Measurements from ENCODE around the gene U2AF2.

U2AF2 gene

GRCh38 chr19:55656552-55656951 lies 1.7 kb downstream of the U2AF2 start:
- H3K4me3 ChIP-seq (ENCODE audit: control insufficient read depth, low read depth, low read length) = peak overlapping the region; percentile 80
- no peak for DNase-seq (ENCODE audit: low read depth)

GRCh38 chr19:55656988-55657747 lies 2.3 kb downstream of the U2AF2 start:
- no peak for DNase-seq (ENCODE audit: low read depth)
- H3K4me3 ChIP-seq (ENCODE audit: control insufficient read depth, low read depth, low read length) = peak overlapping the region; percentile 80
- TF ChIP-seq CTCF (IDR thresholded peaks at IDR 0.05; ENCODE audit: control insufficient read depth, insufficient read depth, low read depth, low read length, missing control alignments) = no peak

More at GRCh38 chr19:55656552-55656951, 1.7 kb downstream of the U2AF2 start:
- no peak for TF ChIP-seq CTCF (IDR thresholded peaks at IDR 0.05; ENCODE audit: control insufficient read depth, insufficient read depth, low read depth, low read length, missing control alignments)

- H3K4me3 ChIP-seq (ENCODE audit: control insufficient read depth, low read depth, low read length) = no peak overlapping the region
- DNase-seq (ENCODE audit: low read depth) = no peak
- no peak for TF ChIP-seq CTCF (IDR thresholded peaks at IDR 0.05; ENCODE audit: control insufficient read depth, insufficient read depth, low read depth, low read length, missing control alignments)
These were observed 4.1 kb downstream of the U2AF2 start for GRCh38 chr19:55658846-55659459.

- TF ChIP-seq CTCF (IDR thresholded peaks at IDR 0.05; ENCODE audit: control insufficient read depth, insufficient read depth, low read depth, low read length, missing control alignments) = no peak
- no peak for DNase-seq (ENCODE audit: low read depth)
- H3K4me3 ChIP-seq (ENCODE audit: control insufficient read depth, low read depth, low read length) = no peak overlapping the region
These were observed 5.0 kb downstream of the U2AF2 start for GRCh38 chr19:55659822-55660221.

GRCh38 chr19:55660404-55660803 lies 5.6 kb downstream of the U2AF2 start:
- DNase-seq (ENCODE audit: low read depth) = no peak
- H3K4me3 ChIP-seq (ENCODE audit: control insufficient read depth, low read depth, low read length) = no peak overlapping the region
- no peak for TF ChIP-seq CTCF (IDR thresholded peaks at IDR 0.05; ENCODE audit: control insufficient read depth, insufficient read depth, low read depth, low read length, missing control alignments)

- no peak for TF ChIP-seq CTCF (IDR thresholded peaks at IDR 0.05; ENCODE audit: control insufficient read depth, insufficient read depth, low read depth, low read length, missing control alignments)
- no peak overlapping the region for H3K4me3 ChIP-seq (ENCODE audit: control insufficient read depth, low read depth, low read length)
- DNase-seq (ENCODE audit: low read depth) = no peak
These were observed 6.2 kb downstream of the U2AF2 start for GRCh38 chr19:55660991-55661390.

Measured in AG09309 (cell line).